GM19324 (cell line): Measurements from ENCODE around the gene GDI2.
"Not testable (repeated sequence)": the region's sequence is repeated elsewhere in the genome, so short reads cannot be mapped to it uniquely, and the experiment has no call there.

ENCODE experiments used
- ATAC-seq: cut with Tn5 transposase; IDR thresholded peaks from one replicate; pipeline ENCODE4 v1.9.1; 2021; ENCODE audit warnings: mild to moderate bottlenecking, moderate library complexity; ENCODE audit not compliant: unreplicated experiment, low FRiP score

The GDI2 gene

GRCh38 chr10:5813341-5814109, at the start of gene GDI2:
TSS of gene GDI2 (minus strand) at chr10:5813434. CDS start at chr10:5813258, 176 bp downstream.
- ATAC-seq = peak; percentile 81

- peak; percentile 90 for ATAC-seq
Observed at GRCh38 chr10:5862360-5862961, 49.2 kb upstream of the GDI2 start.

GRCh38 chr10:5860066-5860465, 46.8 kb upstream of the GDI2 start:
- no peak for ATAC-seq

- ATAC-seq = no peak
Observed at GRCh38 chr10:5858811-5859210, 45.6 kb upstream of the GDI2 start.

- no peak for ATAC-seq
Observed at GRCh38 chr10:5856701-5857004, 43.4 kb upstream of the GDI2 start.

- ATAC-seq = no peak
Observed at GRCh38 chr10:5855979-5856700, 42.9 kb upstream of the GDI2 start.

- no peak for ATAC-seq
Observed at GRCh38 chr10:5854131-5854475, 40.9 kb upstream of the GDI2 start.

- not testable (repeated sequence) for ATAC-seq
Observed at GRCh38 chr10:5846667-5847066, 33.4 kb upstream of the GDI2 start.

GRCh38 chr10:5844345-5845055, 31.3 kb upstream of the GDI2 start:
- ATAC-seq = no peak

- ATAC-seq = no peak
Observed at GRCh38 chr10:5843686-5844344, 30.6 kb upstream of the GDI2 start.

- no peak for ATAC-seq
Observed at GRCh38 chr10:5841965-5842364, 28.7 kb upstream of the GDI2 start.

GRCh38 chr10:5840314-5841307, 27.4 kb upstream of the GDI2 start:
- ATAC-seq = peak; percentile 71

- not testable (repeated sequence) for ATAC-seq
Observed at GRCh38 chr10:5836181-5836580, 22.9 kb upstream of the GDI2 start.

GRCh38 chr10:5835446-5836095, 22.3 kb upstream of the GDI2 start:
- no peak for ATAC-seq

- ATAC-seq = no peak
Observed at GRCh38 chr10:5833814-5834213, 20.6 kb upstream of the GDI2 start.

GRCh38 chr10:5832946-5833345, 19.7 kb upstream of the GDI2 start:
- no peak for ATAC-seq

GRCh38 chr10:5831446-5831782, 18.2 kb upstream of the GDI2 start:
- no peak for ATAC-seq

- ATAC-seq = no peak
Observed at GRCh38 chr10:5830629-5831445, 17.6 kb upstream of the GDI2 start.
